Measurements from ENCODE around the gene SRSF10. TPM values are rescaled to one million over a fixed set of nuclear protein-coding genes. Genes with fewer than 3 reads are reported as not detected.

SRSF10 gene
- total RNA-seq, 1 experiment from 2014 or later = 142 TPM

GRCh38 chr1:23978805-23979204, 1.3 kb downstream of the SRSF10 start:
- H3K9ac ChIP-seq (ENCODE audit: low read length) = peak overlapping the region; percentile 77
- intact Hi-C loops (cut with micrococcal nuclease) = no loop called here
- H3K9me2 ChIP-seq (ENCODE audit: insufficient read depth) = no peaks in the 10 kb centered on the region
- no peak for DNase-seq (ENCODE audit: low read depth, low spot score)
- no TSS peak for BruUV-seq (replicated peaks)
- no peak for ATAC-seq
- H3K4me1 ChIP-seq (ENCODE audit: control insufficient read depth in 1 of 2, insufficient read depth in 2 of 2, low read length in 2 of 2) = peaks cover 15 to 36% of the 10 kb centered on the region in 2 experiments
- RAD21 ChIA-PET (ENCODE audit: low non-redundant PET in 1 of 2, low total read pairs in 2 of 2, uncharacterized antibody in 2 of 2, unreplicated experiment in 2 of 2) = no interaction called here
- peak overlapping the region; percentile 74 for H3K4me2 ChIP-seq (ENCODE audit: low read length)
- POLR2A ChIA-PET = no interaction called here
- peaks cover 18 to 40% of the 10 kb centered on the region in 2 experiments for H3K36me3 ChIP-seq (ENCODE audit: control insufficient read depth in 1 of 2, insufficient read depth in 2 of 2, low read length in 2 of 2)
- no peak for TF ChIP-seq ZNF274 (IDR thresholded peaks at IDR 0.05; ENCODE audit: low read depth, low read length)
- TF ChIP-seq EZH2 (IDR thresholded peaks at IDR 0.05) = no peak
- TF ChIP-seq ATF3 (IDR thresholded peaks at IDR 0.05) = no peak
- no peak for TF ChIP-seq MAX (IDR thresholded peaks at IDR 0.05)
- TF ChIP-seq RAD21 (IDR thresholded peaks at IDR 0.05; ENCODE audit: low read depth) = no peak
- no peak for TF ChIP-seq TCF7L2 (IDR thresholded peaks at IDR 0.05; ENCODE audit: borderline replicate concordance, extremely low read depth, insufficient read depth, insufficient read length)
- no peak for TF ChIP-seq SP1 (IDR thresholded peaks at IDR 0.05; ENCODE audit: low read depth)
- no peak for TF ChIP-seq ELF1 (IDR thresholded peaks at IDR 0.05; ENCODE audit: borderline replicate concordance, low read depth)
- TF ChIP-seq CBX3 (IDR thresholded peaks at IDR 0.05; ENCODE audit: low read depth) = no peak
- no peak for TF ChIP-seq SRF (IDR thresholded peaks at IDR 0.05; ENCODE audit: low read depth)
- TF ChIP-seq ZBTB33 (IDR thresholded peaks at IDR 0.05; ENCODE audit: extremely low read depth, insufficient replicate concordance, low read length) = no peak
- no peak for TF ChIP-seq ZFX (IDR thresholded peaks at IDR 0.05)
- TF ChIP-seq EGR1 (IDR thresholded peaks at IDR 0.05; ENCODE audit: low read depth) = no peak
- no peak for TF ChIP-seq REST (IDR thresholded peaks at IDR 0.05; ENCODE audit: low read depth)
- TF ChIP-seq YY1 (IDR thresholded peaks at IDR 0.05; ENCODE audit: extremely low read depth, insufficient replicate concordance, low read depth, low read length) = no peak
- no peak for TF ChIP-seq FOSL1 (IDR thresholded peaks at IDR 0.05; ENCODE audit: low read depth)
- TF ChIP-seq SIN3A (IDR thresholded peaks at IDR 0.05; ENCODE audit: low read depth) = no peak
- H3K9me3 ChIP-seq (ENCODE audit: control insufficient read depth in 1 of 2, insufficient read depth in 1 of 2, low read depth in 1 of 2, low read length in 2 of 2) = no peaks in the 10 kb centered on the region
- peak overlapping the region; percentile 81 to 86 for H3K4me3 ChIP-seq (replicated peaks in 1 of 2; ENCODE audit: low read depth in 1 of 2, low read length in 2 of 2)
- CTCF ChIA-PET = no interaction called here
- H3K79me2 ChIP-seq (ENCODE audit: insufficient read depth, low read length) = peaks cover 64% of the 10 kb centered on the region
- no peak overlapping the region for H2AFZ ChIP-seq (ENCODE audit: low read depth, low read length, poor library complexity, severe bottlenecking)
- H3K27me3 ChIP-seq (ENCODE audit: insufficient read depth, low read length) = no peaks in the 10 kb centered on the region
- no peak overlapping the region for H3K27ac ChIP-seq (ENCODE audit: low read depth, low read length)
- peaks cover 45% of the 10 kb centered on the region; the same call in 1 of the 2 replicates for H4K20me1 ChIP-seq (ENCODE audit: insufficient read depth)
